Stimulated activated CD8-positive, alpha-beta memory T cell treated with anti-CD3 and anti-CD28 coated beads, Interleukin-4, amount 100 ng/mL, for 1 hour (primary cell): ENCODE data around the gene GPR37L1.
"Not testable (repeated sequence)": the region's sequence is repeated elsewhere in the genome, so short reads cannot be mapped to it uniquely, and the experiment has no call there.

ENCODE experiments used
- DNase-seq, 2 donors: peaks; one replicate each; pipeline ENCODE4 v3.0.0-alpha.2; 2020; ENCODE audit warnings: low read depth in 2 of 2, low spot score in 1 of 2

The GPR37L1 gene

GRCh38 chr1:202167054-202167453 lies 44.3 kb downstream of the GPR37L1 start:
- DNase-seq, result not testable (repeated sequence)

GRCh38 chr1:202167708-202168415 lies 45.1 kb downstream of the GPR37L1 start:
- DNase-seq, result no peak

DNA sequence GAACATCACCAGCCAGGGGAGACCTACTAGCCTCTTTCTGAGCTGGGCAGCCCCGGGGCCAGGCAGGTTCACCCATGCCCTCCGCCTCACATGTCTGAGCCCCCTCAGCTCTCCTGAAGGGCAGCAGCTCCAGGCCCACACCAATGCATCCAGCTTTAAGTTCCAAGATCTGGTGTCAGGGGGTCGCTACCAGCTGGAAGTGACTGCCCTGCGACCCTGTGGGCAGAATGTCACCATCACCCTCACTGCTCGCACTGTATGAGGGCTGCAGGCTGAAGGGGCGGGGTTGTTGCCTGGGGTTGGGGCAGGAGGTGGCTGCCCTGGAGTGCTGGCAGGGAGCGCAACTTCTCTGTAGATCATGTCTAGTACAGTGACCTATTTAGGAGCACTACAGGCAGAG lies 46.1 kb downstream of the GPR37L1 start:
- no peak for DNase-seq

GRCh38 chr1:202170726-202171125 lies 48.0 kb downstream of the GPR37L1 start:
- no peak for DNase-seq

GRCh38 chr1:202171292-202172014 lies 48.7 kb downstream of the GPR37L1 start:
- no peak for DNase-seq

GRCh38 chr1:202172015-202172355 lies 49.3 kb downstream of the GPR37L1 start:
- no peak for DNase-seq

GRCh38 chr1:202173993-202174392 lies 51.3 kb downstream of the GPR37L1 start:
- DNase-seq, result no peak

DNA sequence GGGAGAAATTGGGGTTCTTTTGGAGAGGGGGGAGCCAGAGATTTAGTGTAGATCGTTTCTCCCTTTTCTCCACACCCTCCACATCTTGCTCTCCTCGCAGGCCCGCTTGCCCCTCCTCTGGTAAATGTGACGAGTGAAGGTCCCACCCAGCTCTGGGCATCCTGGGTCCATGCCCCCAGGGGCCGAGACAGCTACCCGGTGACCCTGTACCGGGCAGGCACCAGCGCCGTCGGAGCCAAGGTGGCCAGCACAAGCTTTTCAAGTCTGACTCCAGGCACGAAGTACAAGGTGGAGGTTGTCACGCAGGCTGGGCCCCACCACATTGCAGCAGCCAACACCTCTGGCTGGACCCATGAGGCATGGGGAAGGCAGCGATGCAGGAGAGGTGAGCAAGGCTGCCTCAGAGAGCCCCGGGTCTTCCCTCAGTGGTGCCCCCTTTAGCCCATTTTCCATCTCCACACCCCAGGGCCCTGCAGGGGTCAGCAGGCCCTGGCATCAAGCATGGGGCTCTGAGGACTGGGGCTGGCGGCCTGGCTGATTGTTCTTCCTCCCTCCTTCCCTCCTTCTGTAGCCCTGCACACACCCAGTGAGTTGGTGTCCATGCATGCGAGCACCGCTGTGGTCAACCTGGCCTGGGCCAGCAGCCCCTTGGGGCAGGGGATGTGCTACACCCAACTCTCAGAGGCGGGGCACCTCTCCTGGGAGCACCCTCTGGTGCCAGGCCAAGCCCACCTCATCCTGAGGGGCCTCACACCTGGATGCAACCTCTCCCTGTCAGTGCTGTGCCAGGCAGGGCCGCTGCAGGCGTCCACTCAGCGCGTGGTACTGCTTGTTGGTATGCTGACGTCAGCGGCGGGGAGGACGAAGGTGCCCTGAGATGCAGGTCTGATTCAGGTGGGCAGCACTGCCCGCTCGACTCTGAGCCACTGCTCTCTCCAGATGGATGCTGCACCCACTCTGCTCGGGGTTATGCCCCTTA lies 54.5 kb downstream of the GPR37L1 start:
- no peak for DNase-seq

- no peak for DNase-seq
Observed at GRCh38 chr1:202179828-202180750, 57.4 kb downstream of the GPR37L1 start.

- DNase-seq, result not testable (repeated sequence)
Observed at GRCh38 chr1:202180751-202181139, 58.0 kb downstream of the GPR37L1 start.

- DNase-seq, result no peak
Observed at GRCh38 chr1:202181586-202181985, 58.9 kb downstream of the GPR37L1 start.

DNA sequence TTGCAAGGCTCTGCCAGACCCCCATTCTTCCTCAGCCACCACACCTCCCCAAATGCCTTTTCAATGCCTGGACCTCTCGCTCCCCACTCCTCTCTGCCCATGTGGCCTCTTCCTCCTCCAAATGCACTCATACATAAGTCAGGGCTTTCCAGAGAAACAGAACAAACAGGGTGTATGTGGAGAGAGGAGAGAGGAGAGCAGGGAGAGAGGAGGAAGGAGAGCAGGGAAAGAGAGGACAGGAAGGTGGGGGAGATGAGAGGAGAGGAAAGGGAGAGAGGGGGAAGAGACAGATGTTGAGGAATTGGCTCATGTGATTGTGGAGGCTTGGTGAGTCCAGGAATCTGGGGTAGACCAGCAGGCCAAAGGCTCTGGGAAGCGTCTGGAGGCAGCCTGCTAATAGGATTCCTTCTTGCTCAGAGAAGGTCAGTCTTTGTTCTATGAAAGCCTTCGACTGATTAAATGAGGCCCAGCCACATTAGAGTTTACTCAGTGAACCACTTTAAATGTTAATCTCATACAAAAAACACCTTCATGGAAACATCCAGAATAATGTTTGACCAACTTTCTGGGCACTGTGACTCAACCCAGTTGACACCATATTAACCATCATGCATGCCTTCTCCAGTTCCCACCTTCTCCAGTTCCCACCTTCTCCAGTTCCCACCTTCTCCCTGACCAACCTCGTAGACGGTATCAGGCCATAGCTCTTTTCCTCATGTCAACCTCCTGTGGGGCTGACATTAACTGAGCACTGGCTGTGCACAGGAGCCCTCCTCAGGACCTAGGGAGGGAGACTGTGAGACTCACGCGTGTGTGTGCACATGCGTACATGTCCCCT lies 59.5 kb downstream of the GPR37L1 start:
- DNase-seq, result no peak
